ENCODE results near the gene LRRC8E.

Gene LRRC8E

DNA sequence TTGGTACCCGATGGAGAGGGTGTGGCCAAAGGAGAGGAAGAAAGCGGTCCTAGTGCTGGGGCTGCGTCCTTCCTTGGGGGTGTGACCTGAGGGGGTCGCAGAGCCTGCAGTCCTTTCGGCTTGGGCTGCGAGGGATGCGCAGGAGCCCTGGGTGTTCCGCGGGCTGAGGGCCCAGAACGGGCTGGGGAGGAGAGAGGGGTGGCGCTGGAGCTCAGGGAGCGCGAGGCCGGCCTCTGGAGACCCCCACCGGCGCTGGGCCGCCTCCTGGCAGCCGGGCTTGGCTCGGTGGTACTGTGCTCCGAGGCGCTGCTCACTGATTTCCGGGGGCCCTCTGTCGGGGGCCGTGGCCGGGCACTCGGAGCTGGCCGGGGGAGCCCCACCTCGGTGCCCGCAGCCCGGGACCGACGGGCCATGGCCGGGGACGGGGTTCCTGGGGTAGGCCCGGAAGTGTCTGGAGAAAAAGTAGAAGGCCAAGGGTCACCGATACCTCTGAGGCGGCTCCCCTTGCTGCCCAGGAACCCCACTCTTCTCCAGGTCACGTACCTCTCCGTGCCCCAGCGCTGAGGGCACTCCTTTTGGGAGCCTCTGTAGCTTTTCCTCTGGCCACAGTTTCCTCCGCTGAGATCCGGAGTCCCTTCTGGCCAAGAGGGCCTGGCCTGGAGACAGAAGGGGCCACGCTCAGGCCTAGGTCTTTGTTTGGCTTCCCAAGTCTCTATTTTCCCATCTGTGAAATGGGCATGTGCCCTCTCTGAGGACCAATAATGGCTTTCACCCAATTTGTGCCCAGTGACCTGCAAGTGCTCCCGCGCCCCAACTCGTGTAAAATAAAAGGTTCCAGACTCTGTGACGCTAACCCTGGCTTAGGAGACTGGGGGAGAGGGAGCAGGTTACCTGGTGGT lies 15.8 kb upstream of the LRRC8E start:
- no peak overlapping the region for H3K4me3 ChIP-seq (ENCODE audit: low read depth, low read length)
- TF ChIP-seq, protein P1, sequence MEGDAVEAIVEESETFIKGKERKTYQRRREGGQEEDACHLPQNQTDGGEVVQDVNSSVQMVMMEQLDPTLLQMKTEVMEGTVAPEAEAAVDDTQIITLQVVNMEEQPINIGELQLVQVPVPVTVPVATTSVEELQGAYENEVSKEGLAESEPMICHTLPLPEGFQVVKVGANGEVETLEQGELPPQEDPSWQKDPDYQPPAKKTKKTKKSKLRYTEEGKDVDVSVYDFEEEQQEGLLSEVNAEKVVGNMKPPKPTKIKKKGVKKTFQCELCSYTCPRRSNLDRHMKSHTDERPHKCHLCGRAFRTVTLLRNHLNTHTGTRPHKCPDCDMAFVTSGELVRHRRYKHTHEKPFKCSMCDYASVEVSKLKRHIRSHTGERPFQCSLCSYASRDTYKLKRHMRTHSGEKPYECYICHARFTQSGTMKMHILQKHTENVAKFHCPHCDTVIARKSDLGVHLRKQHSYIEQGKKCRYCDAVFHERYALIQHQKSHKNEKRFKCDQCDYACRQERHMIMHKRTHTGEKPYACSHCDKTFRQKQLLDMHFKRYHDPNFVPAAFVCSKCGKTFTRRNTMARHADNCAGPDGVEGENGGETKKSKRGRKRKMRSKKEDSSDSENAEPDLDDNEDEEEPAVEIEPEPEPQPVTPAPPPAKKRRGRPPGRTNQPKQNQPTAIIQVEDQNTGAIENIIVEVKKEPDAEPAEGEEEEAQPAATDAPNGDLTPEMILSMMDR (IDR thresholded peaks at IDR 0.05; ENCODE audit: low read depth, low read length) = no peak
- in situ Hi-C loops (cut with HindIII; ENCODE audit: low sequenced_read_pairs) = no loop called here
- DNase-seq (ENCODE audit: low read depth, low spot score) = no peak

DNA sequence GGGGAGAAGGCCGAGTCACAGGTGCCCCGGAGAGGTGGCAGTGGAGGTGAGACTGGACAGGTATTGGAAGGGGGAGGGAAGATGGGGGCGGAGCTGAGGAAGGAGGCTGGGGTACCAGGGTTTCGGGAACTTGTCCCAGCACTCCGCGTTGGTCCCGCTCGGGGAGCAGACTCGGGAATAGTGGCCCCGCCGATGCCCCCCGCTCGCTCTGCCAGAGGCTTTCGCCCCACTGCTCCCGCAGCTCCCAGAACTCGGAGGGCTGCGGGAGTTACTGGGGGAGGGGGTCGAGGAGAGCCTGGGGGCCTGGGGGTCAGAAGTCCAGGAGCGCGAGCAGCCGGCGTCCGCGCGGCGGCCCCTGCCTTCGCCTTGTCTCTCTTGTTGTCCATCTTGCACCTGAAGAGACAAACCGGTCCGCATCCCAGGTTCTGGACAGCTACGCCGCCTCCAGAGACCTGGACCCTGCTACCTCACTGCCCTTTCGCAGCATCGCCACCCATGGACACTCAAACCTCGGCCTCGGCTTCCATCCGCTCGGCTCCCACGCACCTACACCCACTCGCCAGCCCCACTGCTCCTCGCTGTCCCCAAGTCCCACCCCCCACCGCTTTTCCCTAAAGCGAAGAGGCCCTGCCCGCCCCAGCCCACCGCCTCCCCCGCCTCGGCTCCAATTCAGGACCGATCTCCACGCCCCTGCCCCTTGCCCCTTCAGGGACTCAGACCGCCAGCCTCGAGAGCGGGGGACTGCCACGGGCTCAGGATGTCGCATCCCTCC lies 14.8 kb upstream of the LRRC8E start:
- no peak for DNase-seq (ENCODE audit: low read depth, low spot score)
- TF ChIP-seq, protein P1 (IDR thresholded peaks at IDR 0.05; ENCODE audit: low read depth, low read length) = no peak
- in situ Hi-C loops (cut with HindIII; ENCODE audit: low sequenced_read_pairs) = no loop called here
- H3K4me3 ChIP-seq (ENCODE audit: low read depth, low read length) = no peak overlapping the region

- TF ChIP-seq, protein P1 (IDR thresholded peaks at IDR 0.05; ENCODE audit: low read depth, low read length) = no peak
- H3K4me3 ChIP-seq (ENCODE audit: low read depth, low read length) = peak within 1 kb of the TSS; percentile 15
- no peak for DNase-seq (ENCODE audit: low read depth, low spot score)
- in situ Hi-C loops (cut with HindIII; ENCODE audit: low sequenced_read_pairs) = no loop called here
These were observed 14.0 kb upstream of the LRRC8E start, which contains the start of gene PRR36 for GRCh38 chr19:7874076-7874896. PRR36 (minus strand) TSS chr19:7874390; CDS start chr19:7873689, 701 bp downstream.

DNA sequence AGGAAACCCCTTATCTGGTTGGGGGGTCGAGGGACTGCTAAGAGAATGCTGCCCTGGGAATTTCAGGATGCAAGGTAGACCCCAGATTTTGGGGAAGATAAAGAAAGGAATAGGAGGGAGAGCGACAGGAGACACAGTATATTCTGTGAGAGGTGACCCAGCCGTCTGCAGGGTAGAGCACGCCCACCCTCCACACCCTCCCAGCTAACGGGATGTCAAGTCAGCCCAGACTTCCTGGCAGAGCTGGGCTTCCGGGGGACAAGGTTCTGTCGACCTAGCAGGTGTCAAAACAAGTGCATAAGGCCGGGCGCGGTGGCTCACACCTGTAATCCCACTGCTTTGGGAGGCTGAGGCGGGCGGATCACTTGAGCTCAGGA lies 13.4 kb upstream of the LRRC8E start:
- DNase-seq (ENCODE audit: low read depth, low spot score) = no peak
- TF ChIP-seq, protein P1 (IDR thresholded peaks at IDR 0.05; ENCODE audit: low read depth, low read length) = no peak
- no peak overlapping the region for H3K4me3 ChIP-seq (ENCODE audit: low read depth, low read length)
- in situ Hi-C loops (cut with HindIII; ENCODE audit: low sequenced_read_pairs) = no loop called here

DNA sequence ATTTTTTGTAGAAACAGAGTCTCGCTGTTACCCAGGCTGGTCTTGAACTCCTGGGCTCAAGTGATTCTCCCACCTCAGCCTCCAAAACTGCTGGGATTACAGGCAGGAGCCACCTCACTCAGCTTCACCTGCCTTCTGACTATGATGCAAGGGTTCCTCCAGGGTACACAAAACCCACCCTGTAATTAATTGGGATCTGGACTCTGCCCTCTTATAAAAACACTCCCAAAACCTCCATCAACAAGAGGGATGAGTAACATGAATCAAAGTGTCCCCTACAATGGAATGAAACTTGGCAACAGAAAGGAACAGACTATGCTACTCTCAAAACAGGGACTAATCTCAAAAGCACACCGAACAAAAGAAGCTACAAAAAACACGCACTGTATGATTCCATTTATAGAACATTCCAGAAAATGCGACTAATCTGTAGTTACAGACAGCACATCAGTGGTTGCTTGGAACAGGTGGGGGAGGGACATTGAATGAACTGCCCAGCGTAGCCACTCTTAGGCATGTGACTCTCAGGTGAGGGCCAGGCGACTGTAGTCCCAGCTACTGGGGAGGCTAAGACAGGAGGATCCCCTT lies 11.0 kb upstream of the LRRC8E start:
- no peak for DNase-seq (ENCODE audit: low read depth, low spot score)
- in situ Hi-C loops (cut with HindIII; ENCODE audit: low sequenced_read_pairs) = no loop called here
- TF ChIP-seq, protein P1 (IDR thresholded peaks at IDR 0.05; ENCODE audit: low read depth, low read length) = no peak
- H3K4me3 ChIP-seq (ENCODE audit: low read depth, low read length) = no peak overlapping the region

All from astrocyte of the spinal cord (primary cell).